GM19324 (cell line): ENCODE data around the gene KIF16B.

Experiments
- ATAC-seq: cut with Tn5 transposase; IDR thresholded peaks from one replicate; pipeline ENCODE4 v1.9.1; 2021; ENCODE audit warnings: mild to moderate bottlenecking, moderate library complexity; ENCODE audit not compliant: unreplicated experiment, low FRiP score

Gene KIF16B

GRCh38 chr20:16485401-16485800 lies 87.8 kb downstream of the KIF16B start:
- ATAC-seq, result no peak

- no peak for ATAC-seq
These were observed 90.2 kb downstream of the KIF16B start for GRCh38 chr20:16483024-16483423.

GRCh38 chr20:16481977-16482376 lies 91.3 kb downstream of the KIF16B start:
- no peak for ATAC-seq

- no peak for ATAC-seq
These were observed 93.6 kb downstream of the KIF16B start for GRCh38 chr20:16479666-16480065.

- ATAC-seq, result no peak
These were observed 95.6 kb downstream of the KIF16B start for GRCh38 chr20:16477632-16478031.

GRCh38 chr20:16476032-16476431 lies 97.2 kb downstream of the KIF16B start:
- peak; percentile 57 for ATAC-seq

- ATAC-seq, result no peak
These were observed 98.0 kb downstream of the KIF16B start for GRCh38 chr20:16475225-16475624.

- ATAC-seq, result no peak
These were observed 98.9 kb downstream of the KIF16B start for GRCh38 chr20:16474363-16474762.

GRCh38 chr20:16472045-16472872 lies 101.0 kb downstream of the KIF16B start:
- ATAC-seq, result no peak

- no peak for ATAC-seq
These were observed 103.8 kb downstream of the KIF16B start for GRCh38 chr20:16469395-16469905.

- no peak for ATAC-seq
These were observed 110.5 kb downstream of the KIF16B start for GRCh38 chr20:16462711-16463110.

GRCh38 chr20:16459019-16459700 lies 114.1 kb downstream of the KIF16B start:
- no peak for ATAC-seq

- no peak for ATAC-seq
These were observed 115.7 kb downstream of the KIF16B start for GRCh38 chr20:16457514-16457913.

- no peak for ATAC-seq
These were observed 117.9 kb downstream of the KIF16B start for GRCh38 chr20:16455324-16455723.

GRCh38 chr20:16451982-16452381 lies 121.3 kb downstream of the KIF16B start:
- ATAC-seq, result no peak

- no peak for ATAC-seq
These were observed 122.2 kb downstream of the KIF16B start for GRCh38 chr20:16451001-16451400.

GRCh38 chr20:16446991-16447390 lies 126.3 kb downstream of the KIF16B start:
- no peak for ATAC-seq

GRCh38 chr20:16446246-16446645 lies 127.0 kb downstream of the KIF16B start:
- no peak for ATAC-seq

- no peak for ATAC-seq
These were observed 127.8 kb downstream of the KIF16B start for GRCh38 chr20:16445482-16445881.

- no peak for ATAC-seq
These were observed 129.0 kb downstream of the KIF16B start for GRCh38 chr20:16444057-16444777.

- no peak for ATAC-seq
These were observed 131.6 kb downstream of the KIF16B start for GRCh38 chr20:16441546-16442164.
